ENCODE data around the gene ACAT2. TPM values are rescaled to one million over a fixed set of nuclear protein-coding genes. Genes with fewer than 3 reads are reported as not detected.

Gene ACAT2
- total RNA-seq, 4 donors from 2014 or later = 0.59 to 4.6 (median 2.4) TPM

GRCh38 chr6:159772196-159772595 lies 10.4 kb downstream of the ACAT2 start:
- ATAC-seq = no peak
- no peaks in the 10 kb centered on the region for H3K4me1 ChIP-seq
- no peak for TF ChIP-seq CTCF (IDR thresholded peaks at IDR 0.05 in 4 of 5, conservative IDR thresholded peaks at IDR 0.05 in 1 of 5)
- TF ChIP-seq POLR2A (IDR thresholded peaks at IDR 0.05) = no peak
- H3K4me3 ChIP-seq = no peak overlapping the region
- in situ Hi-C loops (cut with MboI; ENCODE audit: low sequenced_read_pairs in 4 of 4) (loop anchor here in 2 of 4 donors (10.0 kb wide), 1 partner anchor 87 kb away; no protein-coding TSS in a partner anchor), intact Hi-C loops (cut with DNase I; ENCODE audit: low total_unique reads) (no loop called here)
- DNase-seq = no peak
- no peak overlapping the region for H3K27ac ChIP-seq
- H3K36me3 ChIP-seq = peaks cover 0 to 32% of the 10 kb centered on the region in 2 donors
- no peaks in the 10 kb centered on the region for H3K9me3 ChIP-seq
- H3K27me3 ChIP-seq = no peaks in the 10 kb centered on the region

GRCh38 chr6:159777240-159777904 lies 15.5 kb downstream of the ACAT2 start:
- intact Hi-C loops (cut with DNase I; ENCODE audit: low total_unique reads) = no loop called here
- H3K27me3 ChIP-seq = no peaks in the 10 kb centered on the region
- in situ Hi-C loops (cut with MboI; ENCODE audit: low sequenced_read_pairs in 4 of 4) = loop anchor here in 2 of 4 donors (10.0 kb wide), 1 partner anchor 93 kb away; no protein-coding TSS in a partner anchor
- H3K9me3 ChIP-seq = no peaks in the 10 kb centered on the region
- TF ChIP-seq POLR2A (IDR thresholded peaks at IDR 0.05) (no peak), CTCF (IDR thresholded peaks at IDR 0.05 in 4 of 5, conservative IDR thresholded peaks at IDR 0.05 in 1 of 5) (no peak)
- H3K4me1 ChIP-seq = no peaks in the 10 kb centered on the region
- no peak overlapping the region for H3K4me3 ChIP-seq
- ATAC-seq (no peak), DNase-seq (no peak)
- H3K27ac ChIP-seq = no peak overlapping the region
- peaks cover 13 to 62% of the 10 kb centered on the region in 2 donors for H3K36me3 ChIP-seq

- intact Hi-C loops (cut with DNase I; ENCODE audit: low total_unique reads) (no loop called here), in situ Hi-C loops (cut with MboI; ENCODE audit: low sequenced_read_pairs in 4 of 4) (loop anchor here in 2 of 4 donors (10.0 kb wide), 1 partner anchor 93 kb away; no protein-coding TSS in a partner anchor)
- TF ChIP-seq CTCF (IDR thresholded peaks at IDR 0.05 in 4 of 5, conservative IDR thresholded peaks at IDR 0.05 in 1 of 5) (no peak), POLR2A (IDR thresholded peaks at IDR 0.05) (no peak)
Observed at GRCh38 chr6:159778131-159778530, 16.3 kb downstream of the ACAT2 start.

GRCh38 chr6:159778542-159779103 lies 16.8 kb downstream of the ACAT2 start:
- Histone ChIP-seq H3K36me3 (peaks cover 13 to 75% of the 10 kb centered on the region in 2 donors), H3K4me3 (no peak overlapping the region), H3K27me3 (no peaks in the 10 kb centered on the region), H3K27ac (no peak overlapping the region), H3K4me1 (no peaks in the 10 kb centered on the region), H3K9me3 (no peaks in the 10 kb centered on the region)
- intact Hi-C loops (cut with DNase I; ENCODE audit: low total_unique reads) (no loop called here), in situ Hi-C loops (cut with MboI; ENCODE audit: low sequenced_read_pairs in 4 of 4) (loop anchor here in 2 of 4 donors (10.0 kb wide), 1 partner anchor 94 kb away; no protein-coding TSS in a partner anchor)
- ATAC-seq (no peak), DNase-seq (no peak)
- TF ChIP-seq CTCF (IDR thresholded peaks at IDR 0.05 in 4 of 5, conservative IDR thresholded peaks at IDR 0.05 in 1 of 5) = no peak
- no peak for TF ChIP-seq POLR2A (IDR thresholded peaks at IDR 0.05)

More at GRCh38 chr6:159778131-159778530, 16.3 kb downstream of the ACAT2 start:
- H3K36me3 ChIP-seq = peaks cover 13 to 70% of the 10 kb centered on the region in 2 donors
- H3K27ac ChIP-seq = no peak overlapping the region
- no peak for DNase-seq
- H3K27me3 ChIP-seq = no peaks in the 10 kb centered on the region
- ATAC-seq = no peak
- H3K4me3 ChIP-seq = no peak overlapping the region
- no peaks in the 10 kb centered on the region for H3K4me1 ChIP-seq
- H3K9me3 ChIP-seq = no peaks in the 10 kb centered on the region
